Mucosa of descending colon (tissue), 3 donors: ENCODE data around the gene ENAH. TPM values are rescaled to one million over a fixed set of nuclear protein-coding genes. Genes with fewer than 3 reads are reported as not detected.
"Not testable (repeated sequence)": the region's sequence is repeated elsewhere in the genome, so short reads cannot be mapped to it uniquely, and the experiment has no call there.

Experiments
- ATAC-seq: fragments of 200-7000 bp; cut with Tn5 transposase; one replicate; pipeline ENCODE4 v1.9.1; 2020; ENCODE audit warnings: mild to moderate bottlenecking, moderate library complexity
- DNase-seq, 3 donors: peaks; one replicate each; pipeline ENCODE4 v3.0.0-alpha.2; 2020
- H3K36me3 ChIP-seq: fragments of 200-600 bp; one replicate; pipeline ENCODE4 v1.8.0; 2021; ENCODE audit warnings: low read depth, mild to moderate bottlenecking
- H3K4me1 ChIP-seq: fragments of 200-600 bp; one replicate; pipeline ENCODE4 v1.8.0; 2021; ENCODE audit warnings: low read depth, mild to moderate bottlenecking
- H3K4me3 ChIP-seq: fragments of 200-600 bp; one replicate; pipeline ENCODE4 v1.8.0; 2021; ENCODE audit warnings: mild to moderate bottlenecking
- H3K9me3 ChIP-seq: fragments of 200-600 bp; one replicate; pipeline ENCODE4 v1.8.0; 2021; ENCODE audit warnings: mild to moderate bottlenecking
- CTCF ChIP-seq: fragments of 200-600 bp; IDR thresholded peaks from one replicate; pipeline ENCODE4 v1.8.0; 2022; ENCODE audit warnings: antibody characterized with exemption, mild to moderate bottlenecking
- intact Hi-C, 2 donors: fragments of 100-400 bp; cut with DNase I in 1 of 2; cut with micrococcal nuclease in 1 of 2; formaldehyde crosslinking; loops; one replicate each; pipeline versions ENCODE4 v1.11.0 to v1.11.1; 2022; cut with DNase I, micrococcal nuclease
- total RNA-seq, 3 donors: library from RNA; stranded (reverse); fragmentation: NEBNext Ultra II Directional in 2 of 3; extraction: Animal tissue kit (Norgen Biotek cat#: 25700) in 2 of 3; gene quantifications; one replicate each; pipeline versions ENCODE4 v1.2.1 to v1.2.4, GENCODE V29; 2021 to 2023
- donor health status: DM: no; HTN: no; CAD: no; lungs with moderate emphysema.
- donor health status: DM: no; HTN: no; CAD: no.
- donor health status: DM: no; HTN: yes; CAD: no.

Gene ENAH
- total RNA-seq, 3 donors from 2014 or later: 17.6 to 130 (median 41.3) TPM

- H3K4me3 ChIP-seq: no peak overlapping the region
- TF ChIP-seq CTCF: no peak
- intact Hi-C loops: no loop called here
- DNase-seq (no peak), ATAC-seq (no peak)
- no peaks in the 10 kb centered on the region for H3K4me1 ChIP-seq
- no peaks in the 10 kb centered on the region for H3K36me3 ChIP-seq
- H3K9me3 ChIP-seq: no peaks in the 10 kb centered on the region
Measured at GRCh38 chr1:225664762-225665161, 11.8 kb upstream of the ENAH start.

GRCh38 chr1:225662155-225662554 lies 9.2 kb upstream of the ENAH start:
- DNase-seq: no peak
- Histone ChIP-seq H3K4me3 (no peak overlapping the region), H3K4me1 (no peaks in the 10 kb centered on the region), H3K9me3 (no peaks in the 10 kb centered on the region), H3K36me3 (no peaks in the 10 kb centered on the region)
- ATAC-seq: no peak
- intact Hi-C loops: no loop called here
- TF ChIP-seq CTCF: no peak

GRCh38 chr1:225660544-225660946 lies 7.6 kb upstream of the ENAH start:
- intact Hi-C loops: no loop called here
- DNase-seq: no peak
- Histone ChIP-seq H3K4me3 (no peak overlapping the region), H3K36me3 (no peaks in the 10 kb centered on the region), H3K4me1 (no peaks in the 10 kb centered on the region), H3K9me3 (no peaks in the 10 kb centered on the region)
- ATAC-seq: no peak
- TF ChIP-seq CTCF: no peak

- DNase-seq: no peak
- no peaks in the 10 kb centered on the region for H3K4me1 ChIP-seq
- no peaks in the 10 kb centered on the region for H3K9me3 ChIP-seq
- intact Hi-C loops: no loop called here
- no peak for ATAC-seq
- H3K36me3 ChIP-seq: no peaks in the 10 kb centered on the region
- TF ChIP-seq CTCF: no peak
- no peak overlapping the region for H3K4me3 ChIP-seq
Measured at GRCh38 chr1:225658041-225658440, 5.1 kb upstream of the ENAH start.

GRCh38 chr1:225657462-225657989 lies 4.6 kb upstream of the ENAH start:
- no peak for TF ChIP-seq CTCF
- intact Hi-C loops: no loop called here
- H3K4me3 ChIP-seq: no peak overlapping the region
- ATAC-seq (no peak), DNase-seq (no peak)
- no peaks in the 10 kb centered on the region for H3K36me3 ChIP-seq
- H3K4me1 ChIP-seq: no peaks in the 10 kb centered on the region
- no peaks in the 10 kb centered on the region for H3K9me3 ChIP-seq

GRCh38 chr1:225656259-225656655 lies 3.3 kb upstream of the ENAH start:
- ATAC-seq, H3K4me3 ChIP-seq, H3K4me1 ChIP-seq, H3K9me3 ChIP-seq, H3K36me3 ChIP-seq, DNase-seq, intact Hi-C loops: not testable (repeated sequence)
